NCI-H146 treated with DMSO at 0.1 percent for 48 hours (cell line): ENCODE results near the gene HACL1.
"Not testable (repeated sequence)": the region's sequence is repeated elsewhere in the genome, so short reads cannot be mapped to it uniquely, and the experiment has no call there.

Experiments used
- DNase-seq: peaks from one replicate; lab custom pipeline; 2025; ENCODE audit not compliant: unreplicated experiment; lab: John Stamatoyannopoulos, UW

Gene HACL1

GRCh38 chr3:15585111-15585845 is 16.1 kb downstream of the HACL1 start:
- DNase-seq, result no peak

GRCh38 chr3:15581471-15582394 is 19.6 kb downstream of the HACL1 start:
- no peak for DNase-seq

GRCh38 chr3:15579051-15579450 is 22.3 kb downstream of the HACL1 start:
- DNase-seq, result no peak

GRCh38 chr3:15578289-15578867 is 23.0 kb downstream of the HACL1 start:
- no peak for DNase-seq

- DNase-seq, result no peak
These were observed 24.9 kb downstream of the HACL1 start for GRCh38 chr3:15576475-15576874.

GRCh38 chr3:15575446-15575845 is 25.9 kb downstream of the HACL1 start:
- DNase-seq, result no peak

GRCh38 chr3:15572138-15572537 is 29.2 kb downstream of the HACL1 start:
- DNase-seq, result no peak

- DNase-seq, result no peak
These were observed 38.2 kb downstream of the HACL1 start for GRCh38 chr3:15563190-15563589.

- DNase-seq, result no peak
These were observed 38.8 kb downstream of the HACL1 start for GRCh38 chr3:15562560-15562959.

- DNase-seq, result no peak
These were observed 42.8 kb downstream of the HACL1 start for GRCh38 chr3:15558581-15558980.

GRCh38 chr3:15557511-15557946 is 43.8 kb downstream of the HACL1 start:
- peak; percentile 18 for DNase-seq

GRCh38 chr3:15556512-15556911 is 44.9 kb downstream of the HACL1 start:
- DNase-seq, result no peak

- no peak for DNase-seq
These were observed 47.6 kb downstream of the HACL1 start for GRCh38 chr3:15553749-15554148.

- no peak for DNase-seq
These were observed 49.5 kb downstream of the HACL1 start for GRCh38 chr3:15551902-15552301.

GRCh38 chr3:15549846-15550245 is 51.5 kb downstream of the HACL1 start:
- no peak for DNase-seq

GRCh38 chr3:15542614-15543013 is 58.8 kb downstream of the HACL1 start:
- no peak for DNase-seq

- no peak for DNase-seq
These were observed 60.0 kb downstream of the HACL1 start for GRCh38 chr3:15541371-15541770.

- DNase-seq, result no peak
These were observed 62.3 kb downstream of the HACL1 start for GRCh38 chr3:15539066-15539465.

- DNase-seq, result no peak
These were observed 63.0 kb downstream of the HACL1 start for GRCh38 chr3:15538345-15538744.

GRCh38 chr3:15536856-15537255 is 64.5 kb downstream of the HACL1 start:
- DNase-seq, result no peak

- no peak for DNase-seq
These were observed 65.6 kb downstream of the HACL1 start for GRCh38 chr3:15535732-15536131.

- not testable (repeated sequence) for DNase-seq
These were observed 68.8 kb downstream of the HACL1 start for GRCh38 chr3:15532614-15533013.
